ENCODE measurements around the gene PRR16. TPM values are rescaled to one million over a fixed set of nuclear protein-coding genes. Genes with fewer than 3 reads are reported as not detected.

The PRR16 gene
- total RNA-seq, 4 donors from 2014 or later = 1.9 to 8.6 (median 2.8) TPM

DNA sequence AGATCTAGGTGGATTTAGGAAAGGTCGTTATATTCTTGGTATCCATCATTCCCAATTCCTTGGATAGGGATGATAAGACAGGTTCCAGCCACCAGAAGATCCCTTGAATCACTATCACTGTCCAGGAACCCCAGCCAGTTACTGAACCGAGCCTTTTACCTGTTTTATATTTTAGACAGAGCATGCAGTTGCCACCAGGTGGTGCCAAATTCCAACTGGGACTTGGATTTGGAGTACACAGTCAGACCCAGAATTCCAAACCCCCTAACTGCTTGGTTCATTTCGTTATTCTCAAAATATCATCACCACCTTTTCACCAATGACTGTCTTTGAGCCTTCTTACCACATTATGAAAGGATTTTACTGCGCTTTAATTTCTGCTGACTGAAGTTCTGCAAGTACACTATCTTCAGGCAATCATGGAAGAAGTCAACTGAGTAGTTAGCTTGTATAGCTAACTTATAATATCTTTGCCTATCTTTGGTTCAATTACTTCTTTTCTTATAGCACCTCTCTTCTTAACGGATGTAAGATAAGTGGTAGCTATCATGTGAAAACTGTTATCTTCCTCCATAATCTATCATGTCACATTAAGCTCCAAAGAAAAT, 191.8 kb downstream of the PRR16 start:
- Histone ChIP-seq H3K36me3 (no peaks in the 10 kb centered on the region), H3K9me3 (no peaks in the 10 kb centered on the region), H3K4me1 (no peaks in the 10 kb centered on the region), H3K27ac (no peak overlapping the region), H3K27me3 (no peaks in the 10 kb centered on the region), H3K4me3 (replicated peaks in 1 of 3) (no peak overlapping the region)
- no peak for TF ChIP-seq POLR2A (IDR thresholded peaks at IDR 0.05)
- TF ChIP-seq, protein P1, sequence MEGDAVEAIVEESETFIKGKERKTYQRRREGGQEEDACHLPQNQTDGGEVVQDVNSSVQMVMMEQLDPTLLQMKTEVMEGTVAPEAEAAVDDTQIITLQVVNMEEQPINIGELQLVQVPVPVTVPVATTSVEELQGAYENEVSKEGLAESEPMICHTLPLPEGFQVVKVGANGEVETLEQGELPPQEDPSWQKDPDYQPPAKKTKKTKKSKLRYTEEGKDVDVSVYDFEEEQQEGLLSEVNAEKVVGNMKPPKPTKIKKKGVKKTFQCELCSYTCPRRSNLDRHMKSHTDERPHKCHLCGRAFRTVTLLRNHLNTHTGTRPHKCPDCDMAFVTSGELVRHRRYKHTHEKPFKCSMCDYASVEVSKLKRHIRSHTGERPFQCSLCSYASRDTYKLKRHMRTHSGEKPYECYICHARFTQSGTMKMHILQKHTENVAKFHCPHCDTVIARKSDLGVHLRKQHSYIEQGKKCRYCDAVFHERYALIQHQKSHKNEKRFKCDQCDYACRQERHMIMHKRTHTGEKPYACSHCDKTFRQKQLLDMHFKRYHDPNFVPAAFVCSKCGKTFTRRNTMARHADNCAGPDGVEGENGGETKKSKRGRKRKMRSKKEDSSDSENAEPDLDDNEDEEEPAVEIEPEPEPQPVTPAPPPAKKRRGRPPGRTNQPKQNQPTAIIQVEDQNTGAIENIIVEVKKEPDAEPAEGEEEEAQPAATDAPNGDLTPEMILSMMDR (IDR thresholded peaks at IDR 0.05) = peak in 4 of 6 experiments; percentile 27 to 69 (median 57)
- DNase-seq = peak; percentile 46 to 59
- WGBS, 2 donors = 46 to 50% methylated on average over 5 of the region's 5 CpGs
- intact Hi-C loops (cut with DNase I) = loop anchor here (5.0 kb wide), 1 partner anchor 1291 kb away; no protein-coding TSS in a partner anchor

DNA sequence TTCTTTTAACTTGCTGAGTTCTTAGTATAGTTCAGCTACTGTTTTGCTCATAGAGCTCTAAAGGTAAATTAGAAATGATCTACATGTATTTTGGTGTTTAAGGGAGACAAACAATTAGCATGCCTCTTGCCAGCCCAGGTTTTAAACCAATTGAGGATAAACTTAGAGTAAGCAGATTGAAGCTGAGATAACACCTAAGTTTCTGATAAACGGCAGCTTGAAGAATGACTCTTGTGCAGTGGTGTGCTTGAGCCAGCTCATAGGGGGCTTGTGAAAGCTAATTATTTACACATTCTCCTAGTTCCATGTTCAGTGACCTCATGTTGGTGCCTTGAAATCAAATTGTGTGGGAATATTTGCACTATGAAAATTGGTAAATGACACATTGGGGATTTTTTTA, 193.0 kb downstream of the PRR16 start:
- DNase-seq = no peak
- Histone ChIP-seq H3K4me1 (no peaks in the 10 kb centered on the region), H3K9me3 (no peaks in the 10 kb centered on the region), H3K4me3 (replicated peaks in 1 of 3) (no peak overlapping the region), H3K27ac (no peak overlapping the region), H3K36me3 (no peaks in the 10 kb centered on the region), H3K27me3 (no peaks in the 10 kb centered on the region)
- 4 to 24% methylated on average over 1 of the region's 1 CpG for WGBS, 2 donors
- intact Hi-C loops (cut with DNase I) = loop anchor here (5.0 kb wide), 1 partner anchor 1290 kb away; no protein-coding TSS in a partner anchor
- no peak for TF ChIP-seq POLR2A (IDR thresholded peaks at IDR 0.05)
- TF ChIP-seq, protein P1 (IDR thresholded peaks at IDR 0.05) = no peak

DNA sequence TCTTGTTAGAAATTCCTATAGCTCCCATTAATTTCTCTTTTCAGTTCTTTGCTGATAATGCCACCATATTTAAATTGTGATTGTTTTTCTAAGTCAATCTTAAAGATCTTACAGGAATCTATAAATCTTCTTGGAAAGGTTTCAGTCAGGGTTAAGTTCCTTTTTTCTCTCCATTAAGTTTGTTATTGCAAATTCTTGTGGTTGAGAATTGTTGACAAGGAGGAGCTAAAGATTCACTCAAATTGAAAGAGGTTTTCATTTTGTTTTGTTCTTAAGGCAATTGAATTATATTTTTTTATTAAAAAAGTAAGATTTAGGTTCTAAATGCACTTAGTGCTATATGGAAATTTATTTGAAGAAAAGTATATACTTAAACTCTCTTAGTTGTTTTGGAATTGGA, 213.4 kb downstream of the PRR16 start:
- intact Hi-C loops (cut with DNase I) = no loop called here
- no peak overlapping the region for H3K4me3 ChIP-seq (replicated peaks in 1 of 3)
- no peak overlapping the region for H3K27ac ChIP-seq
- H3K4me1 ChIP-seq = no peaks in the 10 kb centered on the region
- no peaks in the 10 kb centered on the region for H3K9me3 ChIP-seq
- TF ChIP-seq, protein P1 (IDR thresholded peaks at IDR 0.05) = no peak
- TF ChIP-seq POLR2A (IDR thresholded peaks at IDR 0.05) = no peak
- H3K27me3 ChIP-seq = no peaks in the 10 kb centered on the region
- no peak for DNase-seq
- no peaks in the 10 kb centered on the region for H3K36me3 ChIP-seq

DNA sequence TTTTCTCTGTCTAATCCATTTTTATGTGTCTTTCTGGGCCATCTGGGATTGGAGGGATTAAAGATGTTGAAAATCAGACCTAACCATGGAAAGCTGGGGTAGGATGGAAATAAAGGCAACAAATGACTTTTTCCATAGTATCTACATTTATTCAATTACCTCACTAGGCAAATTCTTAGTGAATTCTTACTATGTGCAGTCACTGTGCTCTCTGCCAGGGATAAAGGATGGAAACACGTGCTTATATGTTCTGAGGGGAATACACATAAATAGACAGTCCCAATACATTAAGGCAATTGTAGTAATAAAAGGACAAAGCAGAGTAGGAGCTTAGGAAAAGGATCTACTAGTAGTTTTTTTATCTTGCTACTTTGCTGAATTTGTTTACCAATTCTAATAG, 214.2 kb downstream of the PRR16 start:
- intact Hi-C loops (cut with DNase I) = no loop called here
- no peak for DNase-seq
- H3K4me3 ChIP-seq (replicated peaks in 1 of 3) = no peak overlapping the region
- no peaks in the 10 kb centered on the region for H3K36me3 ChIP-seq
- WGBS, 2 donors = 68 to 71% methylated on average over 1 of the region's 1 CpG
- H3K4me1 ChIP-seq = no peaks in the 10 kb centered on the region
- TF ChIP-seq, protein P1 (IDR thresholded peaks at IDR 0.05) = no peak
- TF ChIP-seq POLR2A (IDR thresholded peaks at IDR 0.05) = no peak
- no peaks in the 10 kb centered on the region for H3K27me3 ChIP-seq
- H3K27ac ChIP-seq = no peak overlapping the region
- H3K9me3 ChIP-seq = no peaks in the 10 kb centered on the region

DNA sequence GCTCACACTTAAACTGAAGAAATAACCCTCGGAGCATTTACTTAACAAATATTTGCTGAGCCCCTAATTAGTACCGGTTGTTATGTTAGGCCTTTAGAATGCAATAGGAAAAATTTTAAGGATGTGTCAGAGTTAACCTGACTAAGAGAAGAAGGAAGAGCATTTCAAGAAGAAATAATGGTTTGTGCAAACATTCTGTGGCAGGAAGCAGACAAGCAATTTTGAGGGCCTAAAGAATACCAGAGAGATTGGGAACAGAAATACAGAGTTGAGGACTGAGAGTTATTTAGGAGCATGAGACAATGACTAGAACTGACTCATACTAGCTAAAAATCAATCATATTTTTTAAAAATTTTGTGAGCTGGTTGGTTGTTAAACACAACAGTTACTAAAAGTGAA, 218.8 kb downstream of the PRR16 start:
- 64 to 74% methylated on average over 2 of the region's 2 CpGs for WGBS, 2 donors

More for the DNA sequence above, 218.8 kb downstream of the PRR16 start:
- Histone ChIP-seq H3K9me3 (no peaks in the 10 kb centered on the region), H3K36me3 (no peaks in the 10 kb centered on the region), H3K4me3 (replicated peaks in 1 of 3) (no peak overlapping the region), H3K27ac (no peak overlapping the region), H3K4me1 (no peaks in the 10 kb centered on the region), H3K27me3 (no peaks in the 10 kb centered on the region)
- no peak for TF ChIP-seq POLR2A (IDR thresholded peaks at IDR 0.05)
- TF ChIP-seq, protein P1 (IDR thresholded peaks at IDR 0.05) = no peak
- no peak for DNase-seq
- intact Hi-C loops (cut with DNase I) = no loop called here
